ENCODE measurements around the gene PPARG.
"Not testable (repeated sequence)": the region's sequence is repeated elsewhere in the genome, so short reads cannot be mapped to it uniquely, and the experiment has no call there.

The PPARG gene

GRCh38 chr3:12467746-12468145 lies 178.9 kb downstream of the PPARG start:
- no peak overlapping the region for H3K4me3 ChIP-seq (replicated peaks; ENCODE audit: insufficient read depth, low read length)
- DNase-seq (ENCODE audit: low read depth in 1 of 2, low spot score in 1 of 2): no peak
- no peak overlapping the region for H3K27ac ChIP-seq (replicated peaks)
- no peaks in the 10 kb centered on the region for H3K27me3 ChIP-seq (ENCODE audit: insufficient read depth, poor library complexity, severe bottlenecking)
- TF ChIP-seq POLR2AphosphoS5 (IDR thresholded peaks at IDR 0.05; ENCODE audit: low read depth): no peak
- TF ChIP-seq REST (IDR thresholded peaks at IDR 0.05; ENCODE audit: insufficient replicate concordance, low read depth): no peak
- TF ChIP-seq SPI1 (IDR thresholded peaks at IDR 0.05; ENCODE audit: borderline replicate concordance, low read depth): no peak

- Histone ChIP-seq H3K27ac (replicated peaks) (no peak overlapping the region), H3K27me3 (ENCODE audit: insufficient read depth, poor library complexity, severe bottlenecking) (no peaks in the 10 kb centered on the region), H3K4me3 (replicated peaks; ENCODE audit: insufficient read depth, low read length) (no peak overlapping the region)
- DNase-seq (ENCODE audit: low read depth in 1 of 2, low spot score in 1 of 2): no peak
- TF ChIP-seq POLR2AphosphoS5 (IDR thresholded peaks at IDR 0.05; ENCODE audit: low read depth) (no peak), CTCF (IDR thresholded peaks at IDR 0.05; ENCODE audit: insufficient read depth, low read length) (no peak), SPI1 (IDR thresholded peaks at IDR 0.05; ENCODE audit: borderline replicate concordance, low read depth) (no peak), GABPA (IDR thresholded peaks at IDR 0.05; ENCODE audit: low read depth) (no peak), REST (IDR thresholded peaks at IDR 0.05; ENCODE audit: insufficient replicate concordance, low read depth) (no peak)
These were observed 179.4 kb downstream of the PPARG start for GRCh38 chr3:12468276-12468675.

GRCh38 chr3:12468757-12469156 lies 179.9 kb downstream of the PPARG start:
- no peak for DNase-seq (ENCODE audit: low read depth in 1 of 2, low spot score in 1 of 2)
- H3K4me3 ChIP-seq (replicated peaks; ENCODE audit: insufficient read depth, low read length): no peak overlapping the region
- no peaks in the 10 kb centered on the region for H3K27me3 ChIP-seq (ENCODE audit: insufficient read depth, poor library complexity, severe bottlenecking)
- TF ChIP-seq SPI1 (IDR thresholded peaks at IDR 0.05; ENCODE audit: borderline replicate concordance, low read depth): no peak
- no peak for TF ChIP-seq CTCF (IDR thresholded peaks at IDR 0.05; ENCODE audit: insufficient read depth, low read length)
- no peak overlapping the region for H3K27ac ChIP-seq (replicated peaks)

- not testable (repeated sequence) for H3K4me3 ChIP-seq (replicated peaks; ENCODE audit: insufficient read depth, low read length); DNase-seq (ENCODE audit: low read depth in 1 of 2, low spot score in 1 of 2); H3K27ac ChIP-seq (replicated peaks)
These were observed 180.4 kb downstream of the PPARG start for GRCh38 chr3:12469222-12469621.

GRCh38 chr3:12470111-12470510 lies 181.2 kb downstream of the PPARG start:
- no peak for TF ChIP-seq REST (IDR thresholded peaks at IDR 0.05; ENCODE audit: insufficient replicate concordance, low read depth)
- TF ChIP-seq CTCF (IDR thresholded peaks at IDR 0.05; ENCODE audit: insufficient read depth, low read length): no peak
- TF ChIP-seq POLR2AphosphoS5 (IDR thresholded peaks at IDR 0.05; ENCODE audit: low read depth): no peak
- TF ChIP-seq SPI1 (IDR thresholded peaks at IDR 0.05; ENCODE audit: borderline replicate concordance, low read depth): no peak
- TF ChIP-seq GABPA (IDR thresholded peaks at IDR 0.05; ENCODE audit: low read depth): no peak
- no peak overlapping the region for H3K27ac ChIP-seq (replicated peaks)
- DNase-seq (ENCODE audit: low read depth in 1 of 2, low spot score in 1 of 2): no peak
- no peak overlapping the region for H3K4me3 ChIP-seq (replicated peaks; ENCODE audit: insufficient read depth, low read length)
- H3K27me3 ChIP-seq (ENCODE audit: insufficient read depth, poor library complexity, severe bottlenecking): no peaks in the 10 kb centered on the region

More at GRCh38 chr3:12469222-12469621, 180.4 kb downstream of the PPARG start:
- H3K27me3 ChIP-seq (ENCODE audit: insufficient read depth, poor library complexity, severe bottlenecking): not testable (repeated sequence)
